Breast epithelium (tissue), 4 donors: ENCODE data around the gene INS. TPM values are rescaled to one million over a fixed set of nuclear protein-coding genes. Genes with fewer than 3 reads are reported as not detected.

Experiments
- DNase-seq, 2 donors: peaks; one replicate each; pipeline ENCODE4 v3.0.0-alpha.2; 2019; ENCODE audit warnings: low spot score in 2 of 2
- H3K27ac ChIP-seq, 2 donors: fragments of 200-600 bp; sonication (generic) in 1 of 2; one replicate each; pipeline ENCODE4 v1.5.1; 2016 to 2019; ENCODE audit warnings: mild to moderate bottlenecking in 1 of 2
- H3K27me3 ChIP-seq, 2 donors: fragments of 200-600 bp; sonication (generic) in 1 of 2; one replicate each; pipeline versions ENCODE4 v1.5.1 to v1.6.0; 2017 to 2019; ENCODE audit warnings: control low read depth in 1 of 2, mild to moderate bottlenecking in 1 of 2
- H3K36me3 ChIP-seq: fragments of 200-600 bp; one replicate; pipeline ENCODE4 v1.5.1; 2019
- H3K4me1 ChIP-seq, 2 donors: fragments of 200-600 bp; sonication (generic); one replicate each; pipeline ENCODE4 v1.5.1; 2016 to 2019; ENCODE audit warnings: control low read depth in 1 of 2
- H3K4me3 ChIP-seq, 3 donors: fragments of 200-600 bp; sonication (generic); 1 replicate in 2 of 3; 2 replicates in 1 of 3; pipeline ENCODE4 v1.5.1; 2016 to 2019; ENCODE audit warnings: mild to moderate bottlenecking in 3 of 3, moderate library complexity in 2 of 3
- H3K9me3 ChIP-seq, 2 donors: fragments of 200-600 bp; sonication (generic) in 1 of 2; one replicate each; pipeline ENCODE4 v1.5.1; 2016 to 2019; ENCODE audit warnings: control low read depth in 1 of 2
- CTCF ChIP-seq, 3 donors: fragments of 450-650 bp; IDR thresholded peaks; one replicate each; pipeline ENCODE4 v1.5.1; 2016 to 2017; ENCODE audit warnings: antibody characterized with exemption in 3 of 3, mild to moderate bottlenecking in 3 of 3, moderate library complexity in 3 of 3
- POLR2A ChIP-seq: fragments of 450-650 bp; IDR thresholded peaks from one replicate; pipeline ENCODE4 v1.6.1; 2016; ENCODE audit warnings: antibody characterized with exemption, mild to moderate bottlenecking, moderate library complexity
- POLR2AphosphoS5 ChIP-seq, 3 donors: sonication (generic); formaldehyde crosslinking; IDR thresholded peaks; one replicate each; pipeline ENCODE4 v1.6.1; 2017; ENCODE audit warnings: antibody characterized with exemption in 3 of 3
- intact Hi-C: fragments of 100-400 bp; cut with DNase I; formaldehyde crosslinking; loops from one replicate; pipeline ENCODE4 v1.15.1; 2023; ENCODE audit warnings: low total_unique reads
- total RNA-seq, 3 donors: library from RNA; depleted of rRNA; stranded (reverse); fragments of >200 nt; gene quantifications; one replicate each; pipeline ENCODE4 v1.1.0, GENCODE V29; 2016

Gene INS
- total RNA-seq, 3 donors from 2014 or later, result not detected

GRCh38 chr11:2118677-2119076 is 42.3 kb downstream of the INS start:
- Histone ChIP-seq H3K27ac (no peak overlapping the region), H3K27me3 (peaks cover 3 to 20% of the 10 kb centered on the region in 2 donors), H3K4me1 (no peaks in the 10 kb centered on the region), H3K36me3 (no peaks in the 10 kb centered on the region), H3K4me3 (no peak overlapping the region), H3K9me3 (peaks cover 10 to 30% of the 10 kb centered on the region in 2 donors)
- no peak for DNase-seq
- TF ChIP-seq CTCF (IDR thresholded peaks at IDR 0.05) (no peak), POLR2AphosphoS5 (IDR thresholded peaks at IDR 0.05) (no peak)
- intact Hi-C loops, result no loop called here

- TF ChIP-seq POLR2AphosphoS5 (IDR thresholded peaks at IDR 0.05), result no peak
- TF ChIP-seq POLR2A, result no peak
- no peak for TF ChIP-seq CTCF (IDR thresholded peaks at IDR 0.05)
- H3K27ac ChIP-seq, result no peak overlapping the region
- no peak overlapping the region for H3K4me3 ChIP-seq
- H3K36me3 ChIP-seq, result no peaks in the 10 kb centered on the region
- peaks cover 10 to 30% of the 10 kb centered on the region in 2 donors for H3K9me3 ChIP-seq
- peaks cover 0 to 14% of the 10 kb centered on the region in 2 donors for H3K27me3 ChIP-seq
- H3K4me1 ChIP-seq, result no peaks in the 10 kb centered on the region
- intact Hi-C loops, result no loop called here
- DNase-seq, result no peak
Measured at GRCh38 chr11:2116680-2117079, 44.3 kb downstream of the INS start.

- H3K4me1 ChIP-seq, result no peaks in the 10 kb centered on the region
- H3K27ac ChIP-seq, result no peak overlapping the region
- intact Hi-C loops, result no loop called here
- TF ChIP-seq POLR2A, result no peak
- TF ChIP-seq POLR2AphosphoS5 (IDR thresholded peaks at IDR 0.05), result no peak
- TF ChIP-seq CTCF (IDR thresholded peaks at IDR 0.05), result no peak
- H3K9me3 ChIP-seq, result peaks cover 10 to 30% of the 10 kb centered on the region in 2 donors
- no peak overlapping the region for H3K4me3 ChIP-seq
- H3K36me3 ChIP-seq, result no peaks in the 10 kb centered on the region
- DNase-seq, result no peak
- H3K27me3 ChIP-seq, result peaks cover 0 to under 1% of the 10 kb centered on the region in 2 donors
Measured at GRCh38 chr11:2115308-2115707, 45.7 kb downstream of the INS start.

GRCh38 chr11:2114430-2115241 is 46.4 kb downstream of the INS start:
- no peak for DNase-seq
- H3K27ac ChIP-seq, result no peak overlapping the region
- H3K9me3 ChIP-seq, result peaks cover 10 to 30% of the 10 kb centered on the region in 2 donors
- intact Hi-C loops, result no loop called here
- no peaks in the 10 kb centered on the region for H3K27me3 ChIP-seq
- TF ChIP-seq POLR2AphosphoS5 (IDR thresholded peaks at IDR 0.05), result no peak
- TF ChIP-seq CTCF (IDR thresholded peaks at IDR 0.05), result no peak
- no peak for TF ChIP-seq POLR2A
- H3K36me3 ChIP-seq, result no peaks in the 10 kb centered on the region
- no peak overlapping the region for H3K4me3 ChIP-seq
- no peaks in the 10 kb centered on the region for H3K4me1 ChIP-seq

- H3K4me3 ChIP-seq, result no peak overlapping the region
- no peak for DNase-seq
Measured at GRCh38 chr11:2113776-2114175, 47.2 kb downstream of the INS start.

More at GRCh38 chr11:2113776-2114175, 47.2 kb downstream of the INS start:
- Histone ChIP-seq H3K27ac (no peak overlapping the region), H3K9me3 (peaks cover 10 to 30% of the 10 kb centered on the region in 2 donors), H3K36me3 (no peaks in the 10 kb centered on the region), H3K4me1 (no peaks in the 10 kb centered on the region), H3K27me3 (peaks cover 0 to 2% of the 10 kb centered on the region in 2 donors)
- intact Hi-C loops, result no loop called here
- TF ChIP-seq POLR2AphosphoS5 (IDR thresholded peaks at IDR 0.05), result no peak
